ENCODE data around the gene RGL2.

GRCh38 chr6:33271468-33272274 is 27.1 kb downstream of the RGL2 start, which contains the start of the genes RPS18 and VPS52:
- TF ChIP-seq REST (IDR thresholded peaks at IDR 0.05; ENCODE audit: insufficient replicate concordance, low read depth) (peak; percentile 82), POLR2AphosphoS5 (IDR thresholded peaks at IDR 0.05; ENCODE audit: low read depth) (peak; percentile 100), CTCF (IDR thresholded peaks at IDR 0.05; ENCODE audit: insufficient read depth, low read length) (no peak), GABPA (IDR thresholded peaks at IDR 0.05; ENCODE audit: low read depth) (peak; percentile 97), SPI1 (IDR thresholded peaks at IDR 0.05; ENCODE audit: borderline replicate concordance, low read depth) (peak; percentile 77; the same call in 1 of the 2 replicates)
